Hippocampal formation (tissue), 2 donors: Measurements from ENCODE around the gene GON4L.
"Not testable (repeated sequence)": the region's sequence is repeated elsewhere in the genome, so short reads cannot be mapped to it uniquely, and the experiment has no call there.

Experiments used
- DNase-seq, 2 donors: peaks; one replicate each; lab custom pipeline; 2025; lab: John Stamatoyannopoulos, UW

The GON4L gene

DNA sequence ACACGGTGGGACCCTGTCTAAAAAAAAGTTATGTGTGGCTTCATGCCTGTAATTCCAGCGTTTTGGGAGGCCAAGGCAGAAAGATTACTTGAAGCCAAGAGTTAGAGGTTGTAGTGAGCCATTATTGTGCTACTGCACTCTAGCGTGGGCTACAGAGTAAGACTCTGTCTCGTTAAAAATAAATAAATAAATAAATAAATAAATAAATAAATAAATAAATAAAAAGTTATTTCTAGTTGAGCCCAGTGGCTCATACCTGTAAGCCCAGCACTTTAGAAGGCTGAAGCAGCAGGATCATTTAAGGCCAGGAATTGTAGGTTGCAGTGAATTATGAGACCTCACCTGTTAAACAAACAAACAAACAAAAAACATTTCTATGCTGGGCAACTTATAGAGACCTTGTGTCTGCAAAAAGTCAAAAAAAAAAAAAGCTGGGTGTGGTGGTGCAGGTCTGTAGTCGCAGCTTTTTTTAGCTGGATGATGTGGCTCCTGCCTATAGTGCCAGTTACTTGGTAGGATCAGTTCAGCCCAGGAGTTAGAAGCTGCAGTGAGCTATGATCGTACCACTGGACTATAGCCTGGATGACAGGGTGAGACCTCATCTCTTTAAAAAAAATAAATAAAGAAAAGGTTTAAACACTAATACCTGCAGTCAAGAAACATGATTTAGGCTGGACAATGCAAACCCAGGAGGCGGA is 25.6 kb downstream of the GON4L start:
- DNase-seq: no peak

- DNase-seq: no peak
Measured at GRCh38 chr1:155827450-155827849, 29.6 kb downstream of the GON4L start.

DNA sequence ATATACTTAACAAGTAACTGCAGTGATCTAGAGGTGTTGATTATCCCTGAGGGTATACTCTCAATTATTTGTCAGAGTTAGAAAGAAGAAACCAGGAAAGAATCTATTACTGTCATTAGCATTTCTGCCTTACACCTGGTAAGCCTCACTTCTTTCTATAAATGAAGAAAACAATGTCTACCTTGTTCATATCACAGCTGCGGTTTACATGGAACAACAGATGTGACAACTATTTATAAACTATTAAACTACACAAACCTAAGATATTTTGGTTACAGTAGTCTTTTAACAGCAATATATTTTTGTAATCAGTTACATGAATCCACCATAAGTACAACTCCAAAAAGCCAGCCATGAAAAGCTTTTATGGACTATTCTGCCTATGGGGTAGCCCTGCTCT is 40.7 kb downstream of the GON4L start:
- no peak for DNase-seq

DNA sequence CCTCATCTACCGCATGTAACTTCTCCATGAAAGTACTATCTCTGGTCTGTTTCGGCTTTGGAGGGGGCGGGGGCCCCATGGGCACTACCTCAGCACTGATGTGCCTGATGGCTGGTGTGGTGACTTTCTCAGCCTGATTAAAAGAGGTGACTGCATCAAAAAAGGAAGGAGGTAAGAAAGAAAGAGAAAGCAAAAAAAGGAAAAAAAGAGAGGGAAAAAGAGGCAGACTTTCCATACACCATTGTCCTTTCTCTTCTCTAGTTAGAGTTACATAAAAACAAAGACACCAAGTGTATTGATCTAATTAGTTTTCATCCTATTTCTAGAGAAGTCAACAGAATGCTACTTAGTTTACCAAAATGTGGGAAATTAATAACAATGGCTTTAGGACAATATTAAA is 43.3 kb downstream of the GON4L start:
- no peak for DNase-seq

DNA sequence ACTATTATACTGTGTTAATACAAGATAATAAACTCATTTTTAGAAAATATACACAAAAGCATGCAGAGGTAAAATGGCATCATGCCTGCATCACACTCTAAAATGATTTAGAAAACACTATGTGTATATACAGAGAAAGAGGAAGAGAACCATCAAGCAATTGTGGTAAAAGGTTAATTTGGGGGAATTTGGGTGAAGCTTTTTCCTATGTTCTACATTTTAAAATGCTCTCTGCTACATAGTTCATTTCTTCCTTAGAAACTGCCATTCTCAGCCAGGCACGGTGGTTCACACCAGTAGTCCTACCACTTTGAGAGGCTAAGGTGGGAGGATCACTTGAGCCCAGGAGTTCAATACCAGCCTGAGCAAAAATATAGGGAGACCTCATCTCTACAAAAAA is 44.1 kb downstream of the GON4L start:
- no peak for DNase-seq

DNA sequence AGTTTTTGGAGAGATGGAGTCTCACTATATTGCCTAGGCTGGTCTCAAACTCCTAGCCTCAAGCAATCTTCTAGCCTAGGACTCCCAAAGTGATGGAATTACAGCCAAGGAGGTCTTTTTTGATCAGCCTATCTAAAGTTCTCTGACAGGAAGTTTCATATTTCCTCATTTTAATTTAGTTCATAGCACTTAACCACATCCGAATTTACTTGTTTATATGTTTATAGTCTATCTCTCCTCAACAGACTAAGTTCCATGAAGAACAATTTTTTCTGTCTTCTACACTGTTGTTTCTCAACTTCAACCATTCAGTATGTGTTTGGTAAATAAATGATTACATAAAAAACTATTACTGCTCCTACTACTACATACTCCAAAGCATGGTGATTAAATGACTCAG is 47.9 kb downstream of the GON4L start:
- no peak for DNase-seq

- no peak for DNase-seq
Measured at GRCh38 chr1:155801149-155801548, 55.9 kb downstream of the GON4L start.

GRCh38 chr1:155795618-155796017 is 61.4 kb downstream of the GON4L start:
- not testable (repeated sequence) for DNase-seq

GRCh38 chr1:155794605-155795245 is 62.3 kb downstream of the GON4L start:
- DNase-seq: no peak

GRCh38 chr1:155793213-155793612 is 63.8 kb downstream of the GON4L start:
- no peak for DNase-seq

DNA sequence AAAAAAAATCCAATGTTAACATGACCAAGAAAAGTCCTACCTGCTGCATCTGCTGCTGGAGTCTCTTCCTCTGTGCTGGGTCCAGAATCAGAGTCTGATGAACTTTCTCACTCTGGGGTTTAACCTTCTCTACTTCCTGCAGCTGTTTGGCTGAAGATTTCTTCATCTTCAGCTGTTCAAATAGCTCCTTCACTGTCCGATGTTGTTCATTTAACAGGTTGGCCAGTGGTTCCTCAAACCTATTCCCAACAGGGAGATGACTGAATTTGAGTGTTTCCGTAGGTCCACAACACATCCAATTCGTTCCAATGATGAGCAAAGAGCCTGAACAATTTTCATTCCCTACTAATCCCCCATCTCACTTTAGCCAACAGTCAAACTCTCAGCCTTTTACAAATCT is 79.4 kb downstream of the GON4L start:
- no peak for DNase-seq

- DNase-seq: no peak
Measured at GRCh38 chr1:155776414-155776813, 80.6 kb downstream of the GON4L start.

DNA sequence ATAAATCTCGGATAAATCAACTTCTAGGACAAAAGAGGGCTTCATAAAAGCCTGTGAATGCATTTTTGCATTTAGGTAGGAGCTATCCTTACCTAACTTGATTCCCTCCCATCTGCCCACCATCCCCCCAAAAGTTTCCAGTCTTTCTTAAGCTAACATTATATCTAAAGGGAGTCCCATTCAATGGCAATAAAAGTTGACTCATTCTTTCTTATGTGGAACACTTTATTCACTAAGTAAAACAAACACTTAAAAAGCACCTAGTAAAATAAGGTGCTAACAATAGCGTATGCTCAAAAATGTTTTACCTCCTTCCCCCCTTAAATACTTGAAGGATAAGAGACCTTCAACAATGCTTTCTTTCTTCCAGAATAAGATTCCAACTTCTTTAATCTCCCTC is 83.8 kb downstream of the GON4L start:
- no peak for DNase-seq

DNA sequence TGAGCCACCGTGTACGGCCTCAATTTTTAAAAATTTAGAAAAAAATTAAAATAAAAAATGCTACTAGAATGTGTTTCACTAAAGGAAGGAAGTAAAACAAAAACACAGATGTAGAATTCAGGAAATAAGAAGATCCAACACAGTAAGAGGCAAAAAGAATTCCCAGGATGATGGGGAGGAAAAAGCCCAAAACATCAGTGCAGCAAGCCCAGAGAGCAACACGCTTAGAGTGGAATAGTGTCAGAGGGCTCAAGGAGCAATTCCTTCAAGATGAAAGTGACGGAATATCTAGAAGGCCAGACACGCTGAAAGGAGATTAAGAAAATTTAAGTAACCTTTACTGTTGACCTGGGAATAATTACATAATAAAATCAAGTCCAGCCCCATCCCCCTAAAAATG is 87.8 kb downstream of the GON4L start:
- no peak for DNase-seq

GRCh38 chr1:155767399-155767989 is 89.5 kb downstream of the GON4L start:
- DNase-seq: not testable (repeated sequence)

GRCh38 chr1:155763989-155764388 is 93.0 kb downstream of the GON4L start:
- DNase-seq: not testable (repeated sequence)

DNA sequence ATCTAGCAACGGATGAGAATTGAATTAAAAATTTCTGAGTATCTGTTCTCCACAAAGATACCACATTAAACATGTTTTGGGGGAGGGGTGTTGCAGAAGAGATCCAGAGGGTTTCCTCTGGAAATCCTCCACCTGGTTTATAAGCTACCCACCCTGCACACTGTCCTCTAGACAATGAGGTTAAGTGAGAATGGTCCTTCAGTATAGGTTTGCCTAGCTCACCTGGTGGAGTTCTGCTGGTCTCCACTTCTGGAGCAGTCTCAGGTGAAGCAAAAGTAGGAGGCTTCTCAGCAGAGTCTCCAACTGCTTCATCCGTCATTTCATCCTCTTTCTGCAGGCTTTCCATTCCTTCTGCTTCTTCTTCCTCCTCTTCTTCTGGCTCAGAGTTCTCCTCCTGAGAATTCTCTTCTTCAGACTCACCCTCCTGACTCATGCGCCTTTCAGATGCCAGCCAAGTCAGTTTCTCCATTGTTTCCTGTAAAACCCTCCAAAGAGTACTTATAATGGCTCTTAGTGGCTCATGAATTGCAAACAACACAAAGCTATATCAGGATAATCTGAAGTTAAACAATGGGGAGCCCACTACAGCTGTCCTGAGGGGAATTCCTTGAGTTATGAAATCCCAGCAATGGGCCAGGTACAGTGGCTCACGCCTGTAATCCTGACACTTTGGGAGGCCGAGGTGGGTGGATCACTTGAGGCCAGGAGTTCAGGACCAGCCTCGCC is 93.8 kb downstream of the GON4L start:
- peak in 1 of 2 donors; percentile 7 for DNase-seq

GRCh38 chr1:155761736-155762405 is 95.1 kb downstream of the GON4L start:
- no peak for DNase-seq

- DNase-seq: no peak
Measured at GRCh38 chr1:155760751-155761475, 96.1 kb downstream of the GON4L start.

DNA sequence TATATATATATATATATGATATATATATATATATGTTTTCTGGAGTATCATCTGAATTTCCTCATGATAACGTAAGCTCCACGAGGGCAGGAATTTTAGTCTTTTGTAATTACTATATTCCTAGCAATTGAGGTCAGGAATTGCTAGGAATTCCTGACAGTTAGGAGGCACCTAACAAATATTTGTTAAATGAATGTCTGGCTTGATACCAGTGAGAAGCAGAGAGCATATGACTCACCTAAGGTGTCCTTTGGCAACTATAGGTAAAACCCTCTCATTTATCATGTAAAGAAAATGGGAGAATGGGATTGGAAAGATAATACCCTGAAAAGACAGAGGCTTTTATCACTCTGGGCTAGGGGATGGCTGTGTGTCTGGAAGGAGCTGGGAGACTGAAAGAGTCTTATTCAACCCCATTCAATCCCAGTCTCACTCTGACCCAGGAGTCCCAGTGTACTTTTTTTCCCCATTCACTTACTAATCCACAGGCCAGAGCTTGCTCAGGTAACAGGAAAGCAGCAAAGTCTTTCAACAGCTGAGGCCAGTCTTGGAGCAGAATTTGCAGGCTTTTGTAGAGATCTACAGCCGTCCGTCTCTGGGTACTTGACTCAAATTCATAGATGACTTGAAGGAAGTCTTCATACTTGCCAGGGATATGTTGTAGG is 96.9 kb downstream of the GON4L start:
- no peak for DNase-seq

GRCh38 chr1:155759017-155759416 is 98.0 kb downstream of the GON4L start:
- not testable (repeated sequence) for DNase-seq
